T-helper 17 cell (primary cell): ENCODE results near the gene MAN2C1. TPM values are rescaled to one million over a fixed set of nuclear protein-coding genes. Genes with fewer than 3 reads are reported as not detected.
"Not testable (repeated sequence)": the region's sequence is repeated elsewhere in the genome, so short reads cannot be mapped to it uniquely, and the experiment has no call there.

Source experiments
- ATAC-seq: fragments of 150-1000 bp; cut with Tn5 transposase; 2 replicates; pipeline ENCODE4 v1.10.0; 2021; ENCODE audit warnings: mild to moderate bottlenecking, moderate library complexity
- DNase-seq, 3 donors: peaks; one replicate each; pipeline versions ENCODE4 v3.0.0 to v3.0.0-alpha.2; 2020 to 2021
- H3K9me3 ChIP-seq: one replicate; pipeline ENCODE4 v1.7.0; 2013; ENCODE audit warnings: low read length, mild to moderate bottlenecking; ENCODE audit not compliant: control insufficient read depth, poor library complexity, severe bottlenecking
- H3K27ac Mint-ChIP-seq: one replicate; pipeline ENCODE4 v1.8.0; 2022; ENCODE audit warnings: mild to moderate bottlenecking, moderate library complexity, mixed read lengths
- H3K27me3 Mint-ChIP-seq: one replicate; pipeline ENCODE4 v1.8.0; 2022; ENCODE audit warnings: mixed read lengths
- H3K36me3 Mint-ChIP-seq: one replicate; pipeline ENCODE4 v1.8.0; 2022; ENCODE audit warnings: low read depth, mixed read lengths
- H3K4me1 Mint-ChIP-seq: one replicate; pipeline ENCODE4 v1.8.0; 2022; ENCODE audit warnings: mild to moderate bottlenecking, mixed read lengths
- H3K4me3 Mint-ChIP-seq: one replicate; pipeline ENCODE4 v1.8.0; 2022; ENCODE audit warnings: mild to moderate bottlenecking, moderate library complexity, mixed read lengths
- total RNA-seq, 4 donors: library from RNA in 2 of 4; stranded (reverse) in 2 of 4; gene quantifications; one replicate each; pipeline ENCODE4 v1.2.3 and lab custom pipeline; 2022 to 2026

The MAN2C1 gene
- total RNA-seq, result 100 to 1,000 TPM; 344 to 450 TPM
- 176 to 356 reads per million in 2 donors for total RNA-seq (lab: John Stamatoyannopoulos, UW)

- ATAC-seq, result peak; percentile 94
- DNase-seq, result peak; percentile 84 to 86 (median 85)
- Mint-ChIP-seq H3K36me3 (no peaks in the 10 kb centered on the region), H3K4me3 (peak within 1 kb of the TSS; percentile 93), H3K27ac (peak within 1 kb of the TSS; percentile 92), H3K27me3 (no peaks in the 10 kb centered on the region), H3K4me1 (peaks cover 20% of the 10 kb centered on the region)
- H3K9me3 ChIP-seq, result no peaks in the 10 kb centered on the region
Observed at GRCh38 chr15:75367913-75368688, at the start of gene MAN2C1. Gene MAN2C1, minus strand, starts transcription at chr15:75368607. Its CDS starts 24 bp downstream, at chr15:75368583.

DNA sequence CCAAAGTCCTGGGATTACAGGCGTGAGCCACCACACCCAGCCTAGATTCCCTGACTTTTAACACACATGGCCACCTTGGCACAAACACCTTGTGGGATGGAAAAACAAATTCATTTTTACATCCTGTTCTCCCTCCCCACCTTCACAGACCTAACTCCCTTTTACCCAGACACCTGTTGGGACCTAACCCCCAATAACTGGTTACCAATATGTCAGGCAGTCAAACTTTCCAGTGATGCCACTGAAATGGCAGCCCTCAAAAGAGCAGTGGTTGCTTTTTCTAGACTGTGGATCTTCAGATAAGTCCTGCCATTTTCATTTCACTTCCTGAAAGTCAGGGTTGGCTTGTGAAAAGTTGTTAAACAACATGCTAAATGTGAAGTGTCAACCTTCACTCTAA, 48.2 kb upstream of the MAN2C1 start:
- ATAC-seq, result no peak
- Mint-ChIP-seq H3K4me3 (no peak overlapping the region), H3K36me3 (peaks cover under 1% of the 10 kb centered on the region), H3K27me3 (no peaks in the 10 kb centered on the region), H3K4me1 (peaks cover 15% of the 10 kb centered on the region), H3K27ac (no peak overlapping the region)
- no peaks in the 10 kb centered on the region for H3K9me3 ChIP-seq
- no peak for DNase-seq

DNA sequence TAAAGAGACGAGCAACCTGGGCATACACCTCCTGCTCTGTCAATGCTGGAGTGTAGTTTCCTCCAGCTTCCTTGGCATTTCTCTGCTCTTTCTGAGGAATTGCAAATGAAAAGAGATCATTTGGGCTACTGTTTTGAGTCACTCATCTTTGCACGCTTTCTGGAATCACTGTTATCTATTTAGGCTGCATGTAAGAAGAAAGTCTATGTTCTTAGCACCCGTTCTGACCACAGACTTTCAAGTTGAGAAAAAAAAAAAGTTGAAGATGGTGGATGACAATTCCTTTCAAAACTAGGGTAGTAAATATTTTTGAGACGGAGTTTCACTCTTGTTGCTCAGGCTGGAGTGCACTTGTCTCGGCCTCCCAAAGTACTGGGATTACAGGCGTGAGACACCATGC, 41.8 kb upstream of the MAN2C1 start:
- Mint-ChIP-seq H3K4me3 (no peak overlapping the region), H3K4me1 (peaks cover 18% of the 10 kb centered on the region), H3K27me3 (no peaks in the 10 kb centered on the region), H3K36me3 (peaks cover 11% of the 10 kb centered on the region), H3K27ac (peak overlapping the region; percentile 93)
- DNase-seq (no peak), ATAC-seq (no peak)
- no peaks in the 10 kb centered on the region for H3K9me3 ChIP-seq

GRCh38 chr15:75407083-75407482, 38.7 kb upstream of the MAN2C1 start:
- H3K36me3 Mint-ChIP-seq, result peaks cover 13% of the 10 kb centered on the region
- no peaks in the 10 kb centered on the region for H3K27me3 Mint-ChIP-seq
- no peak for ATAC-seq
- H3K4me1 Mint-ChIP-seq, result peaks cover 12% of the 10 kb centered on the region
- H3K4me3 Mint-ChIP-seq, result no peak overlapping the region
- no peak for DNase-seq
- peak overlapping the region; percentile 6 for H3K27ac Mint-ChIP-seq
- no peaks in the 10 kb centered on the region for H3K9me3 ChIP-seq

DNA sequence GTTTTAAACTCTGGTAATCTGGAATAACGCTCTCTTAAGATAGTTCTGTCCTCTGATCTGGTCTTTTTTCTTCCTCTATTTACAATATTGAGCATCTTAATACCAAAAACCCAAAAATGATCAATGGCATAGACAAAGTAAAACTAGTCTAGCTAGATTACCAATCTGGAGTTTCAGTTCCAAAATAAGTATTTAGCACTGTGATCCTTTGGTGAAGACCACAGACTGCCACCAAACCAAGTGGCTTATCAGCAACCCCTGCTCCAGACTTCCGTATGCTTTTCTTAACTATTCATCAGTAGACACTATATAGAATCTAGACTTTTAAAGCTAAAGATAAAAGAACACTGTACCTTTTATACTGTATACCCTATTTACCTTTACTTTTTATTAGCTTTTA, 35.5 kb upstream of the MAN2C1 start:
- no peak for DNase-seq
- Mint-ChIP-seq H3K36me3 (peaks cover 10% of the 10 kb centered on the region), H3K27ac (peak overlapping the region; percentile 34), H3K4me1 (peaks cover 8% of the 10 kb centered on the region), H3K27me3 (no peaks in the 10 kb centered on the region), H3K4me3 (no peak overlapping the region)
- no peak for ATAC-seq
- H3K9me3 ChIP-seq, result no peaks in the 10 kb centered on the region

DNA sequence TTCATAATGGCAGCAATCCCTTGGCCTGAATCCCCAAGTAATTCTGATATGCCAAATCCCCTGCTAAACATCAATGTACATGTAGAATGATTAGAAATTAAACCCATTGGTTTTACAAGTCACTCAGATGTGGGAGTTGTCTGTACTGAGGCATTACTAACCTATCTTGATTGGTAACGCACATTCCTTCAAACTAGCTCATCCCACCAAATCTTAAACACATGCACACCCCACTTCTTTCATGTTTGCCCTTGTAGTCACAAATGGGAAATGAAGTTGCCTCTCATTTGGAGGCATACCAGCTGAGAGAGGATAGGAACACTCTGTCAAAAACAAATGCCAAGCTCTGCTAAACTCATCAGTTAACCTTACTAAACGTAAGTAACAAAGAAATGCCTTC, 29.1 kb upstream of the MAN2C1 start:
- Mint-ChIP-seq H3K36me3 (peaks cover 9% of the 10 kb centered on the region), H3K4me3 (no peak overlapping the region), H3K27ac (peak overlapping the region; percentile 84), H3K4me1 (peaks cover 11% of the 10 kb centered on the region), H3K27me3 (no peaks in the 10 kb centered on the region)
- ATAC-seq (no peak), DNase-seq (no peak)
- H3K9me3 ChIP-seq, result no peaks in the 10 kb centered on the region

GRCh38 chr15:75389791-75390382, 21.5 kb upstream of the MAN2C1 start:
- no peaks in the 10 kb centered on the region for H3K9me3 ChIP-seq
- ATAC-seq (no peak), DNase-seq (no peak)
- no peak overlapping the region for H3K4me3 Mint-ChIP-seq
- H3K27me3 Mint-ChIP-seq, result no peaks in the 10 kb centered on the region
- H3K27ac Mint-ChIP-seq, result no peak overlapping the region
- peaks cover 19% of the 10 kb centered on the region for H3K4me1 Mint-ChIP-seq
- H3K36me3 Mint-ChIP-seq, result peaks cover 7% of the 10 kb centered on the region

- peaks cover 11% of the 10 kb centered on the region for H3K36me3 Mint-ChIP-seq
- H3K4me1 Mint-ChIP-seq, result peaks cover 13% of the 10 kb centered on the region
- H3K4me3 Mint-ChIP-seq, H3K9me3 ChIP-seq, DNase-seq, ATAC-seq, H3K27me3 Mint-ChIP-seq: not testable (repeated sequence)
- H3K27ac Mint-ChIP-seq, result peak overlapping the region; percentile 43
Observed at GRCh38 chr15:75383986-75384385, 15.6 kb upstream of the MAN2C1 start.

DNA sequence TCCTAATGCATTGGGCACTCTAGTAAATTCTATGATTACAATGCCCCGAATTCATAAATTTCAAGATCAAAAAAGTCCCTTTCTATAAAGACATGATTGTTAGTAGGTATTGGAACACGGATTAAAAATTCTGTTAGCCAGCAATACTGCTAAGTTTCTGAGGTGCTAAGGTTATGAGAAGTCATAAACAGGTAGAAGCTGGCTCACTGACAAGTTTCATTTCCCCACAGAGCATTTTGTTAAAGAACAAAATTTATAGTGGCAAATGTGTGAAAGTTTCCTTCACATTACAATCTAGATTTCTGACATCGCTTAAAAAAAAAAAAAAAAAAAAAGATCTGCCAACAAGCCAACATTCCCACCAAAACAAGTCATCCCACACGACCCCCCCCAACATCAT, 12.4 kb upstream of the MAN2C1 start:
- Mint-ChIP-seq H3K4me1 (peaks cover 3% of the 10 kb centered on the region), H3K27ac (peak overlapping the region; percentile 74), H3K4me3 (no peak overlapping the region), H3K27me3 (no peaks in the 10 kb centered on the region), H3K36me3 (peaks cover 7% of the 10 kb centered on the region)
- no peak for ATAC-seq
- DNase-seq, result no peak
- H3K9me3 ChIP-seq, result no peaks in the 10 kb centered on the region

- peaks cover 22% of the 10 kb centered on the region for H3K4me1 Mint-ChIP-seq
- no peaks in the 10 kb centered on the region for H3K9me3 ChIP-seq
- no peaks in the 10 kb centered on the region for H3K27me3 Mint-ChIP-seq
- peaks cover 9% of the 10 kb centered on the region for H3K36me3 Mint-ChIP-seq
- no peak overlapping the region for H3K4me3 Mint-ChIP-seq
- no peak for DNase-seq
- no peak for ATAC-seq
- peak overlapping the region; percentile 3 for H3K27ac Mint-ChIP-seq
Observed at GRCh38 chr15:75371901-75372688, 3.7 kb upstream of the MAN2C1 start.

DNA sequence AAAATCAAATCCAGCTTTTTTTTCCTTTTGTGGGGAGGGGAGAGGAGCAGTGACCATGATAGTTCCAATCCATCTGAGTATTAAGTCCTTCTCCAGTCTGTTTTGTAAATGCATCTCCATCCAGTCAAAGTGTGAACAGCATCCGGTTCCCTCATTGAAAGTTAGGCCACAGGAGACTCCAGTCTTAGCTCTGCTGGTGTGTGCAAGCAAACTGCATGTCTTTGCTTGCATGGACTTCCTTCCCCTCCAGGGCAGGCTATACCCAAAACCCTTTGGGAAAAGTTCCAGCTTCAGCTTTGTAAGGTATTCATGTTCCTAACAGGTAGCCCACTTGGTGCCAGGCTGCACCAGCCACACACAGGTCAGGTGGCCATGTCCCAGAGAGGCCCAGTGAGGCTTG, 3.1 kb upstream of the MAN2C1 start:
- ATAC-seq (no peak), DNase-seq (no peak)
- Mint-ChIP-seq H3K27ac (no peak overlapping the region), H3K4me1 (peaks cover 22% of the 10 kb centered on the region), H3K27me3 (no peaks in the 10 kb centered on the region), H3K36me3 (peaks cover 9% of the 10 kb centered on the region), H3K4me3 (no peak overlapping the region)
- no peaks in the 10 kb centered on the region for H3K9me3 ChIP-seq

DNA sequence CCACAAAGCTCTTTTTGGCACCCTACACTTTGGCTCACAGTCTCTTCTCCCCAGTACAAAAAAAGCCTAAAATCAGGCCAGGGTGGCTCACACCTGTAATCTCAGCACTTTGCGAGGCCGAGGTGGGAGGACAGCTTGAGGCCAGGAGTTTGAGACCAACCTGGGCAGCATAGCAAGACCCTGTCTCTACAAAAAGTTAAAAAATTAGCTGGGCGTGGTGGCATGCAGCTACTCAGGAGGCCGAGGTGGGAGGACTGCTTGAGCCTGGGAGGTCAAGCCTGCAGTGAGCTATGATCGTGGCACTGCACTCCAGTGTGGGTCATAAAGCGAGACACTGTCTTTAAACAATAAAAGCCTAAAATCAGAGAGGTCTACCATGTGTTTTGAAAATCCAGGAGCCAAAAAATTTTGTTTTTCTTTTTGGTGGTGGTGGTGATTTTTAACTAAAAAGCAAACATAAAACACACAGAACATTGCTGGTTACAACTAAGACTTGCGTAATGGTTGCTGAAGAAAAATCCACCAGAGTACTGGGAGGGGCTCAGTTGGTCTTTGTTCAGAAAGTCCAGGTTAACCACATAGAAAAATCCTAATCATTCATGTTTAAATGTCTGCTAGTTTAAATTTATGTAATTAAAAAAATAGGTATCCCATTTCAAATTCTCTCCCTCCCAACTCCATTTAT, 1.6 kb upstream of the MAN2C1 start:
- H3K9me3 ChIP-seq, result no peaks in the 10 kb centered on the region
- no peak for ATAC-seq
- H3K4me1 Mint-ChIP-seq, result peaks cover 20% of the 10 kb centered on the region
- peak overlapping the region; percentile 92 for H3K27ac Mint-ChIP-seq
- peaks cover 6% of the 10 kb centered on the region for H3K36me3 Mint-ChIP-seq
- H3K27me3 Mint-ChIP-seq, result no peaks in the 10 kb centered on the region
- no peak for DNase-seq
- peak overlapping the region; percentile 93 for H3K4me3 Mint-ChIP-seq
